ENCODE results near the gene API5. TPM values are rescaled to one million over a fixed set of nuclear protein-coding genes. Genes with fewer than 3 reads are reported as not detected.

API5 gene
- total and polyA plus RNA-seq, 2 donors = 56.4 to 76.7 TPM

DNA sequence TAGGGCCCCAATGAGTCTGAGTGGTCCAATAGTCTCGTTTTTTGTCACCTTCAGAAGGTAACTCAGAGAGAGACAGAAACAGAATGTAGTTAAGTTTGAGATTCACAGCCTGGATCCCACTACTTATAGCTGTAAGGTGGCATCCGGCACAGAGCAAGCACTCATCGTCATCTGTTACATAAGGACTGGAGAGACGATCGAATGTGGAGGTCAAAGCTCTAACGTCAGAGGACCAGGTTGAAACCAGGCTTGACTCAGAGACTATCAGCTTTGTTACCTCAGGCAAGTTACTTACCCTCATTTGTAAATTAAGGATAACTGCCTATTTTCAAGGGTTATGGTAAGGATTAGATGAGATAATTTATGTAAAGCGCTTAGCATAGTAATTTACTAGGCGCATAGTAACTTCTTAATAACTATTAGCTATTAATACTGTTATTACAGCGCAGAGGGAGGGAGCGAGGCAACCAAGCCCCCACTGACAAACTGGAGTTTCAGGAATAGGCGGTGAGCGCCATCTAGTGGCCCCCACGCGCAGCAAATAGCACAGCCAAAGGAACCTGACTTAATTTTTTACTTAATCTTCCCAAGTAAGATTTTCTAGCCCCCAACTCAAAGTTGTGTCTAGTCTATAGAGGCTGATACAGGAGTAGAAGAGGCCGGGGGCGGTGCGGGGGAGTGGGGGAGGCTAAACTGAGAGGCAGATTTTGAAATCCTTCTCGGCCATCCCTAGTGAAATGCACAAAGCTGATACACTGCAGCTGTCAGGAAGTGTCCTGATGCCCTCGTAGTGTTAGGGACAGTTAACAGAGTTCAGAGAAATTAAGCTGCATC is 29.0 kb upstream of the API5 start:
- Histone ChIP-seq H3K27me3 (ENCODE audit: control insufficient read depth in 2 of 2, insufficient read depth in 1 of 2, low read length in 1 of 2) (no peaks in the 10 kb centered on the region), H3K36me3 (ENCODE audit: control insufficient read depth in 2 of 2, insufficient read depth in 2 of 2, low read length in 1 of 2) (no peaks in the 10 kb centered on the region), H3K4me1 (ENCODE audit: control insufficient read depth in 2 of 2, insufficient read depth in 2 of 2, low read length in 2 of 2) (no peaks in the 10 kb centered on the region), H3K4me3 (ENCODE audit: low read length in 2 of 2) (no peak overlapping the region), H3K27ac (ENCODE audit: low read depth in 1 of 2, low read length in 1 of 2) (no peak overlapping the region), H3K9me3 (ENCODE audit: control insufficient read depth in 2 of 2, insufficient read depth in 1 of 2, low read length in 1 of 2) (no peaks in the 10 kb centered on the region)
- WGBS = 28% methylated on average over 19 of the region's 19 CpGs
- peak in 4 of 9 donors; percentile 5 to 35 (median 20) for DNase-seq (ENCODE audit: low read depth in 6 of 9, low spot score in 9 of 9)

- Histone ChIP-seq H3K27me3 (ENCODE audit: control insufficient read depth in 2 of 2, insufficient read depth in 1 of 2, low read length in 1 of 2) (no peaks in the 10 kb centered on the region), H3K9me3 (ENCODE audit: control insufficient read depth in 2 of 2, insufficient read depth in 1 of 2, low read length in 1 of 2) (peaks cover 0 to 3% of the 10 kb centered on the region in 2 donors), H3K27ac (ENCODE audit: low read depth in 1 of 2, low read length in 1 of 2) (no peak overlapping the region), H3K4me3 (ENCODE audit: low read length in 2 of 2) (no peak overlapping the region), H3K36me3 (ENCODE audit: control insufficient read depth in 2 of 2, insufficient read depth in 2 of 2, low read length in 1 of 2) (no peaks in the 10 kb centered on the region), H3K4me1 (ENCODE audit: control insufficient read depth in 2 of 2, insufficient read depth in 2 of 2, low read length in 2 of 2) (no peaks in the 10 kb centered on the region)
- no peak for DNase-seq (ENCODE audit: low read depth in 6 of 9, low spot score in 9 of 9)
- WGBS = 86% methylated on average over 4 of the region's 4 CpGs
Measured at GRCh38 chr11:43285826-43286225, 26.0 kb upstream of the API5 start.

DNA sequence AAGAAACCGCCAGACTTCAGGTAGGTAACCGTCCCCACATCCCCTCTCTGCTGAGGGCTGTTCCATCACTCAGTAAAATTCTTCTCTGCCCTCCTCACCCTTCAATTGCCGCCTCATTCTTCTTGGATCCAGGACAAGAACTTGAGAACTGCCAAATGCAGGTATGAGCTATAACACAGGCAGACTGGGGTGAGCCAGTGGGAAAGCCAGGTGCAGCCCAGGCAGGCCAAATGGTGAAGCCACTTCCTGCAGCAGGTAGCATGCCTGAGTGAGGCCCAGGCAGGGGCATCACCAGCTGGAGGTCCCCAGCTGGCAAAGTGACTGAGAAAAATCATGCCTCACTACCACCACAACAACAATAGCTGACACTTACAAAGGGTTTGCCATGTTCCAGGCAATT is 22.4 kb upstream of the API5 start:
- H3K9me3 ChIP-seq (ENCODE audit: control insufficient read depth in 2 of 2, insufficient read depth in 1 of 2, low read length in 1 of 2) = peaks cover 0 to 3% of the 10 kb centered on the region in 2 donors
- no peak for DNase-seq (ENCODE audit: low read depth in 6 of 9, low spot score in 9 of 9)
- H3K27me3 ChIP-seq (ENCODE audit: control insufficient read depth in 2 of 2, insufficient read depth in 1 of 2, low read length in 1 of 2) = no peaks in the 10 kb centered on the region
- H3K4me3 ChIP-seq (ENCODE audit: low read length in 2 of 2) = no peak overlapping the region
- no peak overlapping the region for H3K27ac ChIP-seq (ENCODE audit: low read depth in 1 of 2, low read length in 1 of 2)
- 97% methylated on average over 3 of the region's 3 CpGs for WGBS
- no peaks in the 10 kb centered on the region for H3K36me3 ChIP-seq (ENCODE audit: control insufficient read depth in 2 of 2, insufficient read depth in 2 of 2, low read length in 1 of 2)
- no peaks in the 10 kb centered on the region for H3K4me1 ChIP-seq (ENCODE audit: control insufficient read depth in 2 of 2, insufficient read depth in 2 of 2, low read length in 2 of 2)

GRCh38 chr11:43298397-43298796 is 13.4 kb upstream of the API5 start:
- Histone ChIP-seq H3K9me3 (ENCODE audit: control insufficient read depth in 2 of 2, insufficient read depth in 1 of 2, low read length in 1 of 2) (no peaks in the 10 kb centered on the region), H3K27ac (ENCODE audit: low read depth in 1 of 2, low read length in 1 of 2) (no peak overlapping the region), H3K27me3 (ENCODE audit: control insufficient read depth in 2 of 2, insufficient read depth in 1 of 2, low read length in 1 of 2) (no peaks in the 10 kb centered on the region), H3K36me3 (ENCODE audit: control insufficient read depth in 2 of 2, insufficient read depth in 2 of 2, low read length in 1 of 2) (no peaks in the 10 kb centered on the region), H3K4me1 (ENCODE audit: control insufficient read depth in 2 of 2, insufficient read depth in 2 of 2, low read length in 2 of 2) (no peaks in the 10 kb centered on the region), H3K4me3 (ENCODE audit: low read length in 2 of 2) (no peak overlapping the region)
- WGBS = 75% methylated on average over 7 of the region's 7 CpGs
- no peak for DNase-seq (ENCODE audit: low read depth in 6 of 9, low spot score in 9 of 9)

DNA sequence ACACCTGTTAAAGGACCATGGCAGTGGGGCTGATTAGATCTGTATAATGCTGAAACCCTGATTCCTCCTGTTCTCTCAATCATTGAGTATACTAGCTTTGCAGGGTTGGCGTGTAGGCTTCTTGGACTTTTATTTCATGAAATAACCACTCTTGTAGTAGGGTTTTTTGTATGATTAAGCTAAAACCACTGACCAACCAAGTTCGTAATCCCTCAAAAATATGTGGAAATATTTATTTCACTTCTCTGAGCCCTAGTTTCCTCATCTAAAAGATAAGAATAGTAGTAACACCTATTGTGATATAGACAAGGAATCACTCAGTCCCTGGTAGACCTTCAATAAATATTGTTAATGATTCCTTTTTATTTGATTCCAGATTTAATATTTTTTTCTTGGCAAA is 4.2 kb downstream of the API5 start:
- no peak for DNase-seq (ENCODE audit: low read depth in 6 of 9, low spot score in 9 of 9)
- Histone ChIP-seq H3K36me3 (ENCODE audit: control insufficient read depth in 2 of 2, insufficient read depth in 2 of 2, low read length in 1 of 2) (peaks cover 3 to 12% of the 10 kb centered on the region in 2 donors), H3K27me3 (ENCODE audit: control insufficient read depth in 2 of 2, insufficient read depth in 1 of 2, low read length in 1 of 2) (no peaks in the 10 kb centered on the region), H3K4me3 (ENCODE audit: low read length in 2 of 2) (no peak overlapping the region), H3K27ac (ENCODE audit: low read depth in 1 of 2, low read length in 1 of 2) (no peak overlapping the region), H3K9me3 (ENCODE audit: control insufficient read depth in 2 of 2, insufficient read depth in 1 of 2, low read length in 1 of 2) (no peaks in the 10 kb centered on the region), H3K4me1 (ENCODE audit: control insufficient read depth in 2 of 2, insufficient read depth in 2 of 2, low read length in 2 of 2) (peaks cover 3 to 16% of the 10 kb centered on the region in 2 donors)
- 97% methylated on average over 2 of the region's 2 CpGs for whole genome bisulfite sequencing

DNA sequence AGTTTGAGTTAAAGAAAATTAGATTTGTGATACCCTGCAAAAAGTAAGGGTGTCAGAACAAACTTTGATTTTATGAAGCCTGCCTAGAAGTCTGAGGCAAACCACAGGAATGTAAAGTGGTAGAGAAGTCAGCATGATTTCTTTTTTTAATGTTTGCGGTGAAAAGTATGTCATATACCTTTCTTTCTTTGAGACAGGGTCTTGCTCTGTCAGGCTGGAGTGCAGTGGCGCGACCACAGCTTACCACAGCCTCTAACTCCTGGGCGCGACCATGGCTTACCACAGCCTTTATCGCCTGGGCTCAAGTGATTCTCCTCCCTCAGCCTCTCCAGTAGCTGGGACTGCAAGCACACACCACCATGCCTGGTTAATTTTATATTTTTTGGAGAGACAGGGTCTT is 4.7 kb downstream of the API5 start:
- H3K27ac ChIP-seq (ENCODE audit: low read depth in 1 of 2, low read length in 1 of 2) = no peak overlapping the region
- no peaks in the 10 kb centered on the region for H3K9me3 ChIP-seq (ENCODE audit: control insufficient read depth in 2 of 2, insufficient read depth in 1 of 2, low read length in 1 of 2)
- peaks cover 3 to 14% of the 10 kb centered on the region in 2 donors for H3K4me1 ChIP-seq (ENCODE audit: control insufficient read depth in 2 of 2, insufficient read depth in 2 of 2, low read length in 2 of 2)
- peak in 3 of 9 donors; percentile 8 to 22 (median 12) for DNase-seq (ENCODE audit: low read depth in 6 of 9, low spot score in 9 of 9)
- H3K4me3 ChIP-seq (ENCODE audit: low read length in 2 of 2) = no peak overlapping the region
- 71% methylated on average over 6 of the region's 6 CpGs for WGBS
- peaks cover 3 to 14% of the 10 kb centered on the region in 2 donors for H3K36me3 ChIP-seq (ENCODE audit: control insufficient read depth in 2 of 2, insufficient read depth in 2 of 2, low read length in 1 of 2)
- H3K27me3 ChIP-seq (ENCODE audit: control insufficient read depth in 2 of 2, insufficient read depth in 1 of 2, low read length in 1 of 2) = no peaks in the 10 kb centered on the region

GRCh38 chr11:43327987-43328386 is 16.2 kb downstream of the API5 start:
- WGBS = 96% methylated on average over 2 of the region's 2 CpGs
- DNase-seq (ENCODE audit: low read depth in 6 of 9, low spot score in 9 of 9) = no peak

GRCh38 chr11:43328482-43328881 is 16.7 kb downstream of the API5 start:
- peaks cover 36 to 90% of the 10 kb centered on the region in 2 donors for H3K36me3 ChIP-seq (ENCODE audit: control insufficient read depth in 2 of 2, insufficient read depth in 2 of 2, low read length in 1 of 2)
- DNase-seq (ENCODE audit: low read depth in 6 of 9, low spot score in 9 of 9) = no peak
- H3K27me3 ChIP-seq (ENCODE audit: control insufficient read depth in 2 of 2, insufficient read depth in 1 of 2, low read length in 1 of 2) = no peaks in the 10 kb centered on the region
- no peak overlapping the region for H3K4me3 ChIP-seq (ENCODE audit: low read length in 2 of 2)
- 97% methylated on average over 2 of the region's 2 CpGs for WGBS
- no peak overlapping the region for H3K27ac ChIP-seq (ENCODE audit: low read depth in 1 of 2, low read length in 1 of 2)
- no peaks in the 10 kb centered on the region for H3K9me3 ChIP-seq (ENCODE audit: control insufficient read depth in 2 of 2, insufficient read depth in 1 of 2, low read length in 1 of 2)
- H3K4me1 ChIP-seq (ENCODE audit: control insufficient read depth in 2 of 2, insufficient read depth in 2 of 2, low read length in 2 of 2) = no peaks in the 10 kb centered on the region

More at GRCh38 chr11:43327987-43328386, 16.2 kb downstream of the API5 start:
- Histone ChIP-seq H3K36me3 (ENCODE audit: control insufficient read depth in 2 of 2, insufficient read depth in 2 of 2, low read length in 1 of 2) (peaks cover 38 to 91% of the 10 kb centered on the region in 2 donors), H3K27ac (ENCODE audit: low read depth in 1 of 2, low read length in 1 of 2) (no peak overlapping the region), H3K27me3 (ENCODE audit: control insufficient read depth in 2 of 2, insufficient read depth in 1 of 2, low read length in 1 of 2) (no peaks in the 10 kb centered on the region), H3K9me3 (ENCODE audit: control insufficient read depth in 2 of 2, insufficient read depth in 1 of 2, low read length in 1 of 2) (no peaks in the 10 kb centered on the region), H3K4me3 (ENCODE audit: low read length in 2 of 2) (no peak overlapping the region), H3K4me1 (ENCODE audit: control insufficient read depth in 2 of 2, insufficient read depth in 2 of 2, low read length in 2 of 2) (no peaks in the 10 kb centered on the region)

- no peak overlapping the region for H3K4me3 ChIP-seq (ENCODE audit: low read length in 2 of 2)
- no peak overlapping the region for H3K27ac ChIP-seq (ENCODE audit: low read depth in 1 of 2, low read length in 1 of 2)
- H3K27me3 ChIP-seq (ENCODE audit: control insufficient read depth in 2 of 2, insufficient read depth in 1 of 2, low read length in 1 of 2) = no peaks in the 10 kb centered on the region
- DNase-seq (ENCODE audit: low read depth in 6 of 9, low spot score in 9 of 9) = no peak
- no peaks in the 10 kb centered on the region for H3K4me1 ChIP-seq (ENCODE audit: control insufficient read depth in 2 of 2, insufficient read depth in 2 of 2, low read length in 2 of 2)
- H3K36me3 ChIP-seq (ENCODE audit: control insufficient read depth in 2 of 2, insufficient read depth in 2 of 2, low read length in 1 of 2) = peaks cover 10 to 40% of the 10 kb centered on the region in 2 donors
- H3K9me3 ChIP-seq (ENCODE audit: control insufficient read depth in 2 of 2, insufficient read depth in 1 of 2, low read length in 1 of 2) = no peaks in the 10 kb centered on the region
Measured at GRCh38 chr11:43341159-43341558, 29.4 kb downstream of the API5 start.
